Testis (tissue), 3 donors: ENCODE data around the gene CTSD. TPM values are rescaled to one million over a fixed set of nuclear protein-coding genes. Genes with fewer than 3 reads are reported as not detected.

Experiments used
- DNase-seq: peaks from one replicate; pipeline ENCODE4 v3.0.0-alpha.2; 2019
- H3K27ac ChIP-seq, 2 donors: fragments of 200-600 bp; sonication (generic); one replicate each; pipeline ENCODE4 v1.5.1; 2019
- H3K27me3 ChIP-seq: fragments of 200-600 bp; sonication (generic); one replicate; pipeline ENCODE4 v1.5.1; 2019
- H3K36me3 ChIP-seq: fragments of 200-600 bp; sonication (generic); one replicate; pipeline ENCODE4 v1.5.1; 2017; ENCODE audit warnings: low read depth; ENCODE audit errors: missing control alignments
- H3K4me1 ChIP-seq: fragments of 200-600 bp; sonication (generic); one replicate; pipeline ENCODE4 v1.5.1; 2019
- H3K4me3 ChIP-seq, 2 donors: fragments of 200-600 bp; sonication (generic); one replicate each; pipeline ENCODE4 v1.5.1; 2017 to 2019
- H3K9me3 ChIP-seq: fragments of 200-600 bp; sonication (generic); one replicate; pipeline ENCODE4 v1.5.1; 2017
- POLR2A ChIP-seq: fragments of 450-650 bp; IDR thresholded peaks from one replicate; pipeline ENCODE4 v1.6.1; 2017; ENCODE audit warnings: antibody characterized with exemption, mild to moderate bottlenecking, moderate library complexity
- WGBS, 2 donors: methylation state at CpG; one replicate each; pipeline ENCODE4 v1.1.5; 2018; 5-methylcytosine and 5-hydroxymethylcytosine counted together
- intact Hi-C: fragments of 100-400 bp; cut with DNase I; formaldehyde crosslinking; loops from one replicate; pipeline ENCODE4 v1.15.1; 2023; ENCODE audit warnings: low total_unique reads
- polyA plus RNA-seq: library from polyadenylated mRNA; stranded (reverse); fragments of 350-450 nt; fragmentation: Illumina TruSeq; extraction: RNeasy Lipid Tissue Mini Kit (QIAGEN cat#74804); gene quantifications from one replicate; pipeline ENCODE4 v1.2.3, GENCODE V29; 2014; ENCODE audit warnings: low read depth, low replicate concordance; ENCODE audit not compliant: insufficient read depth
- total RNA-seq, 2 donors: library from RNA; depleted of rRNA; stranded (reverse); fragments of >200 nt; gene quantifications; one replicate each; pipeline ENCODE4 v1.2.3, GENCODE V29; 2016
- TF ChIP-seq, protein P1 (sequence below), 3 experiments: fragments of 450-650 bp in 2 of 3; fragments of 200-600 bp in 1 of 3; sonication (generic) in 1 of 3; IDR thresholded peaks; one replicate each; pipeline ENCODE4 v1.5.1; 2016 to 2019; ENCODE audit warnings: antibody characterized with exemption in 3 of 3, mild to moderate bottlenecking in 2 of 3, moderate library complexity in 1 of 3

The CTSD gene
- total and polyA plus RNA-seq, 3 donors from 2014 or later = 486 to 897 (median 522) TPM

DNA sequence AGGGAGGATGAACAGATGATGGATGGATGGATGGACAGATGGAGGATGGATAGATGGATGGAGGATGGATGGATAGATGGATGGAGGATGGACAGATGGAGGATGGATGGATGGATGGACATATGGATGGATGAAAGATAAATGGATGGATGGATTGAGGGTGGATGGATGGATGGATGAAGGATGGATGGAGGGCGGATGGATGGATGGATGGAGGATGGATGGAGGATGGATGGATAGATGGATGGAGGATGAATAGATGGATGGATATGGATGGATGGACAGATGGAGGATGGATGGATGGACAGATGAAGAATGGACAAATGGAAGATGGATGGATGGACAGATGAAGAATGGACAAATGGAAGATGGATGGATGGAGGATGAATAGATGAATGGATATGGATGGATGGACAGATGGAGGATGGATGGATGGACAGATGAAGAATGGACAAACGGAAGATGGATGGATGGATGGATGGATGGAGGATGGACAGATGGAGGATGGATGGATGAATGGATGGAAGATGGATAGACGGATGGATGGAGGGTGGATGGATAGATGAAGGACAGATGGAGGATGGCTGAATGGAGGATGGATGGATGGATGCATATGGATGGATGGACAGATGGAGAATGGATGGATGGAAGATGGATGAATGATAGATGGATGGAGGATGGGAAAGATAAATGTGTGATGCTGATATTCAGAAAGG lies 20.7 kb downstream of the CTSD start:
- DNase-seq = no peak
- Histone ChIP-seq H3K4me1 (peaks cover 13% of the 10 kb centered on the region), H3K9me3 (no peaks in the 10 kb centered on the region), H3K27me3 (no peaks in the 10 kb centered on the region), H3K36me3 (no peaks in the 10 kb centered on the region), H3K4me3 (no peak overlapping the region), H3K27ac (no peak overlapping the region)
- 90 to 92% methylated on average over 3 of the region's 3 CpGs for WGBS, 2 donors
- intact Hi-C loops = no loop called here
- no peak for TF ChIP-seq POLR2A
- TF ChIP-seq, protein P1, sequence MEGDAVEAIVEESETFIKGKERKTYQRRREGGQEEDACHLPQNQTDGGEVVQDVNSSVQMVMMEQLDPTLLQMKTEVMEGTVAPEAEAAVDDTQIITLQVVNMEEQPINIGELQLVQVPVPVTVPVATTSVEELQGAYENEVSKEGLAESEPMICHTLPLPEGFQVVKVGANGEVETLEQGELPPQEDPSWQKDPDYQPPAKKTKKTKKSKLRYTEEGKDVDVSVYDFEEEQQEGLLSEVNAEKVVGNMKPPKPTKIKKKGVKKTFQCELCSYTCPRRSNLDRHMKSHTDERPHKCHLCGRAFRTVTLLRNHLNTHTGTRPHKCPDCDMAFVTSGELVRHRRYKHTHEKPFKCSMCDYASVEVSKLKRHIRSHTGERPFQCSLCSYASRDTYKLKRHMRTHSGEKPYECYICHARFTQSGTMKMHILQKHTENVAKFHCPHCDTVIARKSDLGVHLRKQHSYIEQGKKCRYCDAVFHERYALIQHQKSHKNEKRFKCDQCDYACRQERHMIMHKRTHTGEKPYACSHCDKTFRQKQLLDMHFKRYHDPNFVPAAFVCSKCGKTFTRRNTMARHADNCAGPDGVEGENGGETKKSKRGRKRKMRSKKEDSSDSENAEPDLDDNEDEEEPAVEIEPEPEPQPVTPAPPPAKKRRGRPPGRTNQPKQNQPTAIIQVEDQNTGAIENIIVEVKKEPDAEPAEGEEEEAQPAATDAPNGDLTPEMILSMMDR (IDR thresholded peaks at IDR 0.05) = no peak

DNA sequence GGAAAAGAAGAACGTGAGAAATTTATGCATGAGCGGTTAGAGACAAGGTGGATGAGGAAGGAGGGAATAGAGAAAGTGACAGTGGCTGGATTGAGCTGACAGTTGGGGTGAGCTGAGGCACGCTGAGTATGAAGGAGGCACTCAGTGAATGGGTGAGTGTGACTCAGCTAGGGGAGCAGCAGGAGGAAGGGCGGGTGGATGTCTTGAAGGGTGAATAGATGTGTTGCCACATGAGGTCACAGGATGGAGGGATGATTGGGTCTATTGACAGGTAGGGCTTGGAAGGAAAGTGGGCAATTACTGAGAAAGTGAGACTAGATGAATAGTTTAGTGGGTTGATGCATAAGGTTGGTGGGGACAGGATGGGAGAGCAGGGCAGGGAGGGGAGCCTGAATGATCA lies 21.4 kb downstream of the CTSD start:
- no peaks in the 10 kb centered on the region for H3K36me3 ChIP-seq
- no peaks in the 10 kb centered on the region for H3K9me3 ChIP-seq
- no peak overlapping the region for H3K4me3 ChIP-seq
- H3K4me1 ChIP-seq = peaks cover 12% of the 10 kb centered on the region
- H3K27ac ChIP-seq = no peak overlapping the region
- no peak for DNase-seq
- intact Hi-C loops = no loop called here
- 85 to 93% methylated on average over 4 of the region's 4 CpGs for WGBS, 2 donors
- TF ChIP-seq, protein P1 (IDR thresholded peaks at IDR 0.05) = no peak
- TF ChIP-seq POLR2A = no peak
- H3K27me3 ChIP-seq = no peaks in the 10 kb centered on the region

DNA sequence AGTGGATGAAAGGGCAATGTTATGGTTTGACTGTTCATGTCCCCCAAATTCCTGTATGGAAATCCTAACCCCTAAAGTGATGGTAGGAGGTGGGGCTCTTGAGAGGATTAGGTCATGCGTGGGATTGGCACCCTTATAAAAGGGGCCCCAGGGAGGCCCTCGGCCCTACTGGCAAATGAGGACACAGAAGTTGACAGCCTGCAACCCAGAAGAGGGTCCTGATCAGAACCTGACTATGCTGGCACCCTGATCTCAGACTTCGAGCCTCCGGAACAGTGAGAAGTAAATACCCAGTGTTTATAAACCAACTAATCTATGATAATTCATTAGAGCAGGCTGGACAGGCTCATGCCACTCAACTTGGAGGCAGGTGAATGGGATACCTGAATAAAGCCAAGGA lies 22.0 kb downstream of the CTSD start:
- WGBS, 2 donors = 81 to 86% methylated on average over 4 of the region's 4 CpGs
- H3K4me3 ChIP-seq = no peak overlapping the region
- no peak for DNase-seq

DNA sequence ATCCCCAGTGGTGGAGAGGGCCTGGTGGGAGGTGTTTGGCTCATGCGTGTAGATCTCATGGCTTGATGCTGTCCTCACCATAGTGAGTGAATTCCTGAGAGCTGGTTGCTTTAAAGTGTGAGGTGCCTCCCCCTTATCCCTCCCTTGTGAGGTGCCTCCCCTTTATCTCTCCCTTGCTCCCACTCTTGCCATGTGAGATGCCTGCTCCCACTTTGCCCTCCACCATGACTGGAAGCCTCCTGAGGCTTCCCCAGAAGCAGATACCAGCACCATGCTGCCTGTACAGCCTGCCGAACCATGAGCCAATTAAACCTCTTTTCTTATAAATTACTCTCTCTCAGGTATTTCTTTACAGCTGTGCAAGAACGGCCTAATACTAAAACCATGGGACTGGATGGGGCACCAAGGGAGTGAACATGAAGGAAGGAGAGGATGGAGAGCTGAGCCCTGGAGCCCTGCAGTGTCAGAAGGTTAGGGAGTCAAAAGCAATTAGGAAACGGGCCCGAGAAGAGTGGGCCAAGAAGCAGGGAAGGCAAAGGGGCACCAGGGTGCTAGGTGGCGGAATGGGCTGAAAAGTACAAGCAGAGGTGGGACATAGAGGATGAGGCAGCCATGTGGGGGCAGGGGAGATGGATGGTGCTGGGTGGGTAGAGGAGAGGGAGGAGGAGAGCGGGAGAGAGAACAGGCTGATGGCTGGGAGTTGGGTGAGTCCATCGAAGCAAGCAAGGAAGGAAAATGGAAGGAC lies 22.8 kb downstream of the CTSD start:
- no peaks in the 10 kb centered on the region for H3K27me3 ChIP-seq
- intact Hi-C loops = no loop called here
- DNase-seq = no peak
- TF ChIP-seq, protein P1 (IDR thresholded peaks at IDR 0.05) = no peak
- TF ChIP-seq POLR2A = no peak
- no peak overlapping the region for H3K4me3 ChIP-seq
- no peaks in the 10 kb centered on the region for H3K9me3 ChIP-seq
- peaks cover 12% of the 10 kb centered on the region for H3K4me1 ChIP-seq
- H3K27ac ChIP-seq = no peak overlapping the region
- WGBS, 2 donors = 82 to 83% methylated on average over 8 of the region's 8 CpGs
- no peaks in the 10 kb centered on the region for H3K36me3 ChIP-seq

More for the DNA sequence above, 22.0 kb downstream of the CTSD start:
- TF ChIP-seq POLR2A = no peak
- TF ChIP-seq, protein P1 (IDR thresholded peaks at IDR 0.05) = no peak
- no peaks in the 10 kb centered on the region for H3K36me3 ChIP-seq
- H3K4me1 ChIP-seq = peaks cover 12% of the 10 kb centered on the region
- intact Hi-C loops = no loop called here
- H3K27ac ChIP-seq = no peak overlapping the region
- no peaks in the 10 kb centered on the region for H3K27me3 ChIP-seq
- no peaks in the 10 kb centered on the region for H3K9me3 ChIP-seq
